Ovary (tissue), 3 donors: Measurements from ENCODE around the gene SPPL2C.

Experiments used
- POLR2A ChIP-seq: fragments of 450-650 bp; IDR thresholded peaks from one replicate; pipeline ENCODE4 v1.6.1; 2017; ENCODE audit warnings: antibody characterized with exemption, mild to moderate bottlenecking, moderate library complexity
- TF ChIP-seq, protein P1 (sequence below), 3 donors: fragments of 450-650 bp in 2 of 3; fragments of 200-600 bp in 1 of 3; IDR thresholded peaks; one replicate each; pipeline versions ENCODE4 v1.5.1 to v1.8.0; 2016 to 2022; ENCODE audit warnings: antibody characterized with exemption in 3 of 3, mild to moderate bottlenecking in 1 of 3
- donor health status: DM: no; HTN: no; CAD: no.

DNA sequence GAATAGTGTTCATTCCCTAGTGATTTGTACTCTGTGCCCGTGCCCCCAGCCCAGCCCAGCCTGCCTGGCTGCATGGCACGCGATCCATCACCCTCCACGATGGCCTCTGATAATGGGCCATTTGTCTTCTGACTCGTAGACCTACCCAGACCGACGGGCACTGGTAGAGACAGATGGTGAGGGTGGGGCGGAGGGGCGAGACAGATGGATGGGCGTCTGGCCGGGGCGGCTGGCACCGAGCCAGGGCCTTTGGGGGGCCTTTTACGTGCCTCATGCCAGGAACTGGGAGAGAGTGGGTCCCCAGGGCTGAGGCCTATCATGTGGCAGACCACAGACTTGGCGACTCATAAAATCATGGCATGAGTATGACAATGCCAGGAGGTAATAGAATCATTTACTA, 35.2 kb upstream of the SPPL2C start:
- TF ChIP-seq POLR2A, result no peak
- TF ChIP-seq, protein P1, sequence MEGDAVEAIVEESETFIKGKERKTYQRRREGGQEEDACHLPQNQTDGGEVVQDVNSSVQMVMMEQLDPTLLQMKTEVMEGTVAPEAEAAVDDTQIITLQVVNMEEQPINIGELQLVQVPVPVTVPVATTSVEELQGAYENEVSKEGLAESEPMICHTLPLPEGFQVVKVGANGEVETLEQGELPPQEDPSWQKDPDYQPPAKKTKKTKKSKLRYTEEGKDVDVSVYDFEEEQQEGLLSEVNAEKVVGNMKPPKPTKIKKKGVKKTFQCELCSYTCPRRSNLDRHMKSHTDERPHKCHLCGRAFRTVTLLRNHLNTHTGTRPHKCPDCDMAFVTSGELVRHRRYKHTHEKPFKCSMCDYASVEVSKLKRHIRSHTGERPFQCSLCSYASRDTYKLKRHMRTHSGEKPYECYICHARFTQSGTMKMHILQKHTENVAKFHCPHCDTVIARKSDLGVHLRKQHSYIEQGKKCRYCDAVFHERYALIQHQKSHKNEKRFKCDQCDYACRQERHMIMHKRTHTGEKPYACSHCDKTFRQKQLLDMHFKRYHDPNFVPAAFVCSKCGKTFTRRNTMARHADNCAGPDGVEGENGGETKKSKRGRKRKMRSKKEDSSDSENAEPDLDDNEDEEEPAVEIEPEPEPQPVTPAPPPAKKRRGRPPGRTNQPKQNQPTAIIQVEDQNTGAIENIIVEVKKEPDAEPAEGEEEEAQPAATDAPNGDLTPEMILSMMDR (IDR thresholded peaks at IDR 0.05), result no peak
